COLO668 (cell line): Measurements from ENCODE around the gene KIF12.
A peak's percentile ranks its signal among the peaks of the same experiment; 100 is the strongest.

Experiments used
- DNase-seq: peaks from one replicate; lab custom pipeline; 2025; ENCODE audit not compliant: unreplicated experiment; lab: John Stamatoyannopoulos, UW

The KIF12 gene

GRCh38 chr9:114123031-114123977 lies 24.2 kb upstream of the KIF12 start:
- no peak for DNase-seq

GRCh38 chr9:114122136-114123027 lies 23.3 kb upstream of the KIF12 start:
- no peak for DNase-seq

- DNase-seq = no peak
Measured at GRCh38 chr9:114121227-114122135, 22.4 kb upstream of the KIF12 start.

- no peak for DNase-seq
Measured at GRCh38 chr9:114120192-114121014, 21.3 kb upstream of the KIF12 start.

- no peak for DNase-seq
Measured at GRCh38 chr9:114119242-114120191, 20.4 kb upstream of the KIF12 start.

- peak; percentile 39 for DNase-seq
Measured at GRCh38 chr9:114117996-114118830, 19.1 kb upstream of the KIF12 start.

GRCh38 chr9:114117614-114117995 lies 18.5 kb upstream of the KIF12 start:
- no peak for DNase-seq

- no peak for DNase-seq
Measured at GRCh38 chr9:114116126-114116747, 17.1 kb upstream of the KIF12 start.

GRCh38 chr9:114115654-114116125 lies 16.6 kb upstream of the KIF12 start:
- no peak for DNase-seq

GRCh38 chr9:114114364-114114763 lies 15.3 kb upstream of the KIF12 start:
- DNase-seq = no peak

- DNase-seq = no peak
Measured at GRCh38 chr9:114112778-114113584, 13.9 kb upstream of the KIF12 start.

GRCh38 chr9:114112325-114112724 lies 13.2 kb upstream of the KIF12 start:
- no peak for DNase-seq

- DNase-seq = no peak
Measured at GRCh38 chr9:114110180-114110579, 11.1 kb upstream of the KIF12 start.

- DNase-seq = no peak
Measured at GRCh38 chr9:114109124-114109523, 10.0 kb upstream of the KIF12 start.

- DNase-seq = peak; percentile 79
Measured at GRCh38 chr9:114108016-114108833, 9.1 kb upstream of the KIF12 start.
